HEK293T (cell line): ENCODE data around the gene CTSE.

Experiments
- ARNT ChIP-seq: fragments of 450-650 bp; IDR thresholded peaks from 2 replicates; pipeline ENCODE4 v1.6.1; 2017; ENCODE audit warnings: mild to moderate bottlenecking
- CTBP1 ChIP-seq: fragments of 450-650 bp; IDR thresholded peaks from 2 replicates; pipeline ENCODE4 v1.6.1; 2016; ENCODE audit warnings: borderline replicate concordance
- FOXK2 ChIP-seq: fragments of 450-650 bp; IDR thresholded peaks from 2 replicates; pipeline ENCODE4 v1.6.1; 2016; ENCODE audit warnings: mild to moderate bottlenecking
- FOXM1 ChIP-seq: fragments of 450-650 bp; IDR thresholded peaks from 2 replicates; pipeline ENCODE4 v1.6.1; 2017; ENCODE audit warnings: mild to moderate bottlenecking, borderline replicate concordance
- PKNOX1 ChIP-seq: fragments of 450-650 bp; IDR thresholded peaks from 2 replicates; pipeline ENCODE4 v1.6.1; 2016
- SP1 ChIP-seq: fragments of 450-650 bp; IDR thresholded peaks from 2 replicates; pipeline ENCODE4 v1.6.1; 2017
- SUZ12 ChIP-seq: fragments of 450-650 bp; IDR thresholded peaks from 2 replicates; pipeline ENCODE4 v1.6.1; 2016; ENCODE audit warnings: mild to moderate bottlenecking

- no peak for TF ChIP-seq SUZ12
- TF ChIP-seq ARNT = no peak
- TF ChIP-seq FOXK2 = no peak
- TF ChIP-seq PKNOX1 = no peak
- TF ChIP-seq CTBP1 = no peak
- TF ChIP-seq SP1 = no peak
- TF ChIP-seq FOXM1 = no peak
Observed at GRCh38 chr1:205977402-205978014, 46.2 kb downstream of the CTSE start.
